GM13976 (cell line): ENCODE results near the gene MERTK.

Source experiments
- DNase-seq: peaks from one replicate; pipeline ENCODE4 v3.0.0; 2012; ENCODE audit warnings: low spot score
- in situ Hi-C: fragments of 300-500 bp; cut with MboI; formaldehyde crosslinking; loops from one replicate; pipeline ENCODE4 v1.12.0; 2022; ENCODE audit warnings: low sequenced_read_pairs, mixed read lengths, inconsistent platforms; ENCODE audit not compliant: unreplicated experiment
- TF ChIP-seq, protein P1 (sequence below): IDR thresholded peaks from 2 replicates; pipeline ENCODE4 v1.5.1; 2012; ENCODE audit warnings: borderline replicate concordance, mild to moderate bottlenecking; ENCODE audit not compliant: insufficient read depth; ENCODE audit errors: extremely low read depth, missing control alignments, control extremely low read depth

MERTK gene

DNA sequence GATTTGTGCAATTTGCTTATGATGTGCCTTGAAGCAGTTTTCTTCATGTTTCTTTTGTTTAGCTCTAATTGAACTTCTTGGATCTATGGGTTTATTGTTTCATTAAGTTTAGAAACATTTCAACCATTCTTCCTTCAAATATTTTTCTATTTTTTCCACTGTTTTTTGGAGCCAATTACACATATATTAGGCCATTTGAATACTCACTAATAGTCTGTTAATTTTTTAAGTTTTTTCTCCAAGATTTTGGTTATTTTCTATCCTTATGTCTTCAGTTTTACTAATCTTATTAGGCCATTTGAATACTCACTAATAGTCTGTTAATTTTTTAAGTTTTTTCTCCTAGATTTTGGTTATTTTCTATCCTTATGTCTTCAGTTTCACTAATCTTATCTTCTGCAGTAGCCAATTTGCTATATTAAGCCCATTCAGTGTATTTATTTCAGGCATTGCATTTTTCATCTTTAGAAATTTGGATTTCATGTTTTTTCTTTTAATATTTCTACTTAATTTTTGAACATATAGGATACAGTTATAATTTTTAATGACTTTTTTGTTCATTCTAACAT lies 147.1 kb downstream of the MERTK start:
- in situ Hi-C loops, result loop anchor here (5.0 kb wide), 1 partner anchor 153 kb away; no protein-coding TSS in a partner anchor
- DNase-seq, result no peak
- TF ChIP-seq, protein P1, sequence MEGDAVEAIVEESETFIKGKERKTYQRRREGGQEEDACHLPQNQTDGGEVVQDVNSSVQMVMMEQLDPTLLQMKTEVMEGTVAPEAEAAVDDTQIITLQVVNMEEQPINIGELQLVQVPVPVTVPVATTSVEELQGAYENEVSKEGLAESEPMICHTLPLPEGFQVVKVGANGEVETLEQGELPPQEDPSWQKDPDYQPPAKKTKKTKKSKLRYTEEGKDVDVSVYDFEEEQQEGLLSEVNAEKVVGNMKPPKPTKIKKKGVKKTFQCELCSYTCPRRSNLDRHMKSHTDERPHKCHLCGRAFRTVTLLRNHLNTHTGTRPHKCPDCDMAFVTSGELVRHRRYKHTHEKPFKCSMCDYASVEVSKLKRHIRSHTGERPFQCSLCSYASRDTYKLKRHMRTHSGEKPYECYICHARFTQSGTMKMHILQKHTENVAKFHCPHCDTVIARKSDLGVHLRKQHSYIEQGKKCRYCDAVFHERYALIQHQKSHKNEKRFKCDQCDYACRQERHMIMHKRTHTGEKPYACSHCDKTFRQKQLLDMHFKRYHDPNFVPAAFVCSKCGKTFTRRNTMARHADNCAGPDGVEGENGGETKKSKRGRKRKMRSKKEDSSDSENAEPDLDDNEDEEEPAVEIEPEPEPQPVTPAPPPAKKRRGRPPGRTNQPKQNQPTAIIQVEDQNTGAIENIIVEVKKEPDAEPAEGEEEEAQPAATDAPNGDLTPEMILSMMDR, result no peak

DNA sequence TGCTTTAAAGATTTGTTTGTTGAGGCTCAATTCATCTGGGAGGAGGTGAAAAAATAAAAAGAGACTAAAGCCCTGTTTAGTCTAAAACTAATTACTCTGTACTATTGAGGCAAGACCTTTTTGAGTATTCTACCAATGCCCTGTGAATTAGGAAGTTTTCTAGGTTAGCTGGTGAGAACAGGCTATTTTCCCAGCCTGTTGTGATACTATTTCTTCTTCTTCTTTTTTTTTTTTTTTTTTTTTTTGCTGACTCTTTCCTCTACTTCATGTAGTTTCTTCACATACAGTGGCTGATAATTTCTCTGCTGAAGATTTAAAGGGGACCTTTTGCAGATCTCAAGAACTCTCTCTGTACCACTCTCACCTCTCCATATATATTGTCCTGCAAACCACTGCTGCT lies 147.8 kb downstream of the MERTK start:
- DNase-seq, result no peak
- TF ChIP-seq, protein P1, result no peak
- in situ Hi-C loops, result loop anchor here (5.0 kb wide), 1 partner anchor 154 kb away; no protein-coding TSS in a partner anchor

DNA sequence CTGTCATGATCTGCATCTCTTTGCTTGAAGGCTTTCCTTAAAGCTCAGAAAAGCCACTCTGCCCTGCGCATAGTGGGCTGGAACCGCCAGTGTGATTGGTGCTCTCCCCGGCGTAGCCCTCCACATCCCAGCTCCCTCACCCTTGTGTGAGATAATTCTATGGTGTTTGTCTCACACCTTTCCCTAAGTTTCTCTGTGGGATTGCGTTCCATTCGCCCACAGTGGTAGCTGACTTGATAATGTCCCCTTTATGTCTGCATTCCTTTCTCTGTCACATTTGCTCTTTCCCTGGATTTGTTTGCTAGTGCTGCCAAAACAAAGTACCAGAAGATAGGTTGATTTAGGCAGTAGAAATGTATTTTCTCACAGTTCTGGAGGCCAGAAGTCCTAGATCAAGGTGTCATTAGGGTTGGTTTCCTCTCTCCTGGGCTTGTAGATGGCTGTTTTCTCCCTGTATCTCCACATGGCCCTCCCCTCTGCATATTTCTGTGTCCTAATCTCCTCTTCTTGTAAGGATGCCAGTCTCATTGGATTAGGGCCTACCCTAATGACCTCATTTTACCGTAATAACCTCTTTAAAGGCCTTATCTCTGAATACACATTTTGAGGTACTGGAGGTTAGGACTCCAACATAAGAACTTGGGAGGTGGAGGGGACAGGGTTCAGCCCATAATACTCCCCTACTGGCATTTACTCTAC lies 149.3 kb downstream of the MERTK start:
- in situ Hi-C loops, result loop anchor here (5.0 kb wide), 1 partner anchor 155 kb away; no protein-coding TSS in a partner anchor
- TF ChIP-seq, protein P1, result no peak
- no peak for DNase-seq

DNA sequence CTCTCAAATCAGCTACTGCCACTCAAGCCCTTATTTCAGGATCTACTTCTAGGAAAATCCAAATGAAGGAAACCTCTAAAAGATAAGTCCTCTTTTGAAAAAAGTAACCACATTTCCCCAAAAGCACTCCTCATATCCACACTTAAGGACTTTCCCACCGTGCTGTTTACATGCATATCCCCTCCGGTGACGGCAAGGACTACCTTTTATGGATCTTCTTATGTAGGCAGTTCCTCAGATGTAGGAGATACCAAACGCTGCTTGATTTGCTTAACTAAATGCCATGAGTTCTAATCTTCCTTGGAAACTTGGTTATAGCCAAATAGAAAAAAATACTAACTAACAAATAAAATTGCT lies 149.8 kb downstream of the MERTK start:
- TF ChIP-seq, protein P1, result no peak
- in situ Hi-C loops, result loop anchor here (5.0 kb wide), 1 partner anchor 156 kb away; no protein-coding TSS in a partner anchor
- no peak for DNase-seq

DNA sequence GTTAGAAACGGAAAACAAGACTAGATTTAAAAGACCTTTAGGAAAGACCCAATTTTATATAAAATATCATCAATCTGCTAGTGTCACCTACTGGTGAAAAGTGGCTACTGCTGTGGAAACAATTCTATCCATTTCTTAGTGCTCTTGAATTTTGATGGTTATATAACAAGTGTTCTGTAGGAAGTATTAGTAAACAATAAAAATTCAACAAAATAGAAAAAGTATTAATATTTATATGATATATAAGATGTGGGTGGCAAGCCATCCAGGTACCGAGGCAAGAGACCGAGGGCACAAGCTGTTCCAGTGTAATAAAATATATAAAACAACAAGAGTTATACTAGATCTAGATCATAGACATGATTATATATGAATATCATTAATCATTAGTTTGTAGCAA lies 150.5 kb downstream of the MERTK start:
- TF ChIP-seq, protein P1, result peak; percentile 57
- in situ Hi-C loops, result loop anchor here (5.0 kb wide), 1 partner anchor 157 kb away; no protein-coding TSS in a partner anchor
- peak; percentile 42 for DNase-seq

DNA sequence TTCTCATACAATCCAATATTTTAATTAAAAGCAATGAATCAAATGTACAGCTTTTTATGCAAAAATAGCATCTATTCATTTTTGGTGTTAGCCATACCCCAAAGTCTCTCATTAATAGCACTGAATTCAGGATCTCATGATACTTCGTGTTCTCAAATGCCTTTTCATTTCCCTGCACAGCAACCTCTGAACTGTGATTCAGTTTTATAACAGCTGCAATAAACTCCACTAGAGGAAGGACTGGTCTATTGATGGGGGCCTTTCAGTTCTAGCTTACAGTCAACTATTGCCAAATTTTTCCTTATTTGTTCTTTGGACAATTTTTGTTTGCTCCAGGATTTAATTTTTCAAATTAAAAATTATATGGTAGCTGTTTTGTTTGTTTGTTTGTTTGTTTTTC lies 151.9 kb downstream of the MERTK start:
- DNase-seq, result no peak
- TF ChIP-seq, protein P1, result no peak
- in situ Hi-C loops, result loop anchor here (25.0 kb wide), 1 partner anchor 662 kb away; the partner anchor contains the start of gene NT5DC4
